ENCODE measurements around the gene PSMD1.
"Not testable (repeated sequence)": the region's sequence is repeated elsewhere in the genome, so short reads cannot be mapped to it uniquely, and the experiment has no call there.

Gene PSMD1

GRCh38 chr2:231196592-231196991 lies 139.9 kb downstream of the PSMD1 start:
- H3K4ac ChIP-seq (ENCODE audit: low read depth, low read length): no peak overlapping the region
- peaks cover 7% of the 10 kb centered on the region for H3K79me1 ChIP-seq (ENCODE audit: low read length)
- WGBS (ENCODE audit: extremely low coverage, insufficient coverage, insufficient read length): no CpG with 5 or more reads among the region's 5 CpGs

GRCh38 chr2:231197196-231197595 lies 140.5 kb downstream of the PSMD1 start:
- H2BK5ac ChIP-seq (ENCODE audit: low read depth, low read length, poor library complexity); H3K27me3 ChIP-seq (ENCODE audit: insufficient read depth, low read length); H3K9me3 ChIP-seq (ENCODE audit: insufficient read depth, low read depth, low read length): not testable (repeated sequence)

More at GRCh38 chr2:231196592-231196991, 139.9 kb downstream of the PSMD1 start:
- no peaks in the 10 kb centered on the region for H3K27me3 ChIP-seq (ENCODE audit: insufficient read depth, low read length)
- H3K9me3 ChIP-seq (ENCODE audit: insufficient read depth, low read depth, low read length): peaks cover 3% of the 10 kb centered on the region
- DNase-seq: no peak
- no peak overlapping the region for H4K12ac ChIP-seq (ENCODE audit: low read depth, low read length)
- no peak overlapping the region for H2BK12ac ChIP-seq (ENCODE audit: low read length)
- no peak overlapping the region for H2AFZ ChIP-seq (ENCODE audit: insufficient read depth, low read length, poor library complexity)
- peaks cover 4% of the 10 kb centered on the region for H3K79me2 ChIP-seq (ENCODE audit: control insufficient read depth, insufficient read depth, low read length, poor library complexity)
- no peak overlapping the region for H2AK5ac ChIP-seq (ENCODE audit: low read length)
- no peaks in the 10 kb centered on the region for H3K36me3 ChIP-seq (ENCODE audit: control insufficient read depth in 1 of 2, insufficient read depth in 2 of 2, low read length in 2 of 2)
- H3K14ac ChIP-seq (ENCODE audit: low read length): no peak overlapping the region
- no peak overlapping the region for H2BK5ac ChIP-seq (ENCODE audit: low read depth, low read length, poor library complexity)
- H3K4me1 ChIP-seq (ENCODE audit: control insufficient read depth in 1 of 2, insufficient read depth in 2 of 2, low read length in 2 of 2): peaks cover 10 to 14% of the 10 kb centered on the region in 2 experiments
- H2BK120ac ChIP-seq (ENCODE audit: insufficient read depth, low read length, poor library complexity): no peak overlapping the region
- no peak overlapping the region for H3K27ac ChIP-seq (ENCODE audit: low read depth, low read length)
- H3K9ac ChIP-seq (ENCODE audit: low read length): no peak overlapping the region
- no peak overlapping the region for H3K4me3 ChIP-seq (ENCODE audit: low read depth, low read length)
- no peak overlapping the region for H4K8ac ChIP-seq (ENCODE audit: low read depth, low read length)
- H3K4me2 ChIP-seq (ENCODE audit: low read length): no peak overlapping the region
- no peak overlapping the region for H3K23ac ChIP-seq (ENCODE audit: low read length)
- no peak overlapping the region for H3K18ac ChIP-seq (ENCODE audit: low read length)
- H4K91ac ChIP-seq (ENCODE audit: low read depth, low read length): no peak overlapping the region

GRCh38 chr2:231197706-231198290 lies 141.1 kb downstream of the PSMD1 start:
- Histone ChIP-seq H4K8ac (ENCODE audit: low read depth, low read length) (peak overlapping the region; percentile 52), H3K9me3 (ENCODE audit: insufficient read depth, low read depth, low read length) (peaks cover 3% of the 10 kb centered on the region), H3K23ac (ENCODE audit: low read length) (no peak overlapping the region), H3K4me3 (ENCODE audit: low read depth, low read length) (peak overlapping the region; percentile 86), H3K4ac (ENCODE audit: low read depth, low read length) (no peak overlapping the region), H2BK5ac (ENCODE audit: low read depth, low read length, poor library complexity) (no peak overlapping the region), H2AFZ (ENCODE audit: insufficient read depth, low read length, poor library complexity) (peak overlapping the region; percentile 59), H3K14ac (ENCODE audit: low read length) (peak overlapping the region; percentile 12), H4K91ac (ENCODE audit: low read depth, low read length) (peak overlapping the region; percentile 63), H3K36me3 (ENCODE audit: control insufficient read depth in 1 of 2, insufficient read depth in 2 of 2, low read length in 2 of 2) (peaks cover 0 to 2% of the 10 kb centered on the region in 2 experiments), H3K27me3 (ENCODE audit: insufficient read depth, low read length) (no peaks in the 10 kb centered on the region), H3K27ac (ENCODE audit: low read depth, low read length) (no peak overlapping the region), H2AK5ac (ENCODE audit: low read length) (no peak overlapping the region), H3K18ac (ENCODE audit: low read length) (peak overlapping the region; percentile 2), H2BK12ac (ENCODE audit: low read length) (no peak overlapping the region), H3K4me2 (ENCODE audit: low read length) (peak overlapping the region; percentile 97), H3K9ac (ENCODE audit: low read length) (peak overlapping the region; percentile 96), H3K79me1 (ENCODE audit: low read length) (peaks cover 7% of the 10 kb centered on the region), H3K4me1 (ENCODE audit: control insufficient read depth in 1 of 2, insufficient read depth in 2 of 2, low read length in 2 of 2) (peaks cover 10 to 14% of the 10 kb centered on the region in 2 experiments), H2BK120ac (ENCODE audit: insufficient read depth, low read length, poor library complexity) (no peak overlapping the region), H4K12ac (ENCODE audit: low read depth, low read length) (peak overlapping the region; percentile 87), H3K79me2 (ENCODE audit: control insufficient read depth, insufficient read depth, low read length, poor library complexity) (peaks cover 4% of the 10 kb centered on the region)
- no peak for DNase-seq
- WGBS (ENCODE audit: extremely low coverage, insufficient coverage, insufficient read length): no CpG with 5 or more reads among the region's 11 CpGs

More at GRCh38 chr2:231197196-231197595, 140.5 kb downstream of the PSMD1 start:
- not testable (repeated sequence) for H3K23ac ChIP-seq (ENCODE audit: low read length); H3K18ac ChIP-seq (ENCODE audit: low read length); H3K4me2 ChIP-seq (ENCODE audit: low read length); H2AK5ac ChIP-seq (ENCODE audit: low read length); H3K4ac ChIP-seq (ENCODE audit: low read depth, low read length); H4K91ac ChIP-seq (ENCODE audit: low read depth, low read length); H2BK120ac ChIP-seq (ENCODE audit: insufficient read depth, low read length, poor library complexity); H3K4me3 ChIP-seq (ENCODE audit: low read depth, low read length); H3K36me3 ChIP-seq (ENCODE audit: control insufficient read depth in 1 of 2, insufficient read depth in 2 of 2, low read length in 2 of 2); H4K8ac ChIP-seq (ENCODE audit: low read depth, low read length); H3K79me2 ChIP-seq (ENCODE audit: control insufficient read depth, insufficient read depth, low read length, poor library complexity); H2AFZ ChIP-seq (ENCODE audit: insufficient read depth, low read length, poor library complexity); H3K27ac ChIP-seq (ENCODE audit: low read depth, low read length); H3K79me1 ChIP-seq (ENCODE audit: low read length); H3K14ac ChIP-seq (ENCODE audit: low read length); DNase-seq; H4K12ac ChIP-seq (ENCODE audit: low read depth, low read length); H3K9ac ChIP-seq (ENCODE audit: low read length); H2BK12ac ChIP-seq (ENCODE audit: low read length)
- H3K4me1 ChIP-seq (ENCODE audit: control insufficient read depth in 1 of 2, insufficient read depth in 2 of 2, low read length in 2 of 2): peaks cover 10 to 14% of the 10 kb centered on the region in 2 experiments
- no CpG with 5 or more reads among the region's 7 CpGs for WGBS (ENCODE audit: extremely low coverage, insufficient coverage, insufficient read length)

GRCh38 chr2:231198291-231199173 lies 141.9 kb downstream of the PSMD1 start, which contains the start of gene ARMC9:
Gene ARMC9, plus strand, starts transcription at chr2:231198631. Its CDS starts 7,608 bp downstream, at chr2:231206239.
- peaks cover 4% of the 10 kb centered on the region for H3K79me2 ChIP-seq (ENCODE audit: control insufficient read depth, insufficient read depth, low read length, poor library complexity)
- peak within 1 kb of the TSS; percentile 87 for H4K12ac ChIP-seq (ENCODE audit: low read depth, low read length)
- peaks cover 10 to 14% of the 10 kb centered on the region in 2 experiments for H3K4me1 ChIP-seq (ENCODE audit: control insufficient read depth in 1 of 2, insufficient read depth in 2 of 2, low read length in 2 of 2)
- peak; percentile 66 to 76 for DNase-seq
- H3K27ac ChIP-seq (ENCODE audit: low read depth, low read length): peak within 1 kb of the TSS; percentile 38
- H3K9me3 ChIP-seq (ENCODE audit: insufficient read depth, low read depth, low read length): peaks cover 3% of the 10 kb centered on the region
- H4K8ac ChIP-seq (ENCODE audit: low read depth, low read length): peak within 1 kb of the TSS; percentile 76
- peak within 1 kb of the TSS; percentile 77 for H2AFZ ChIP-seq (ENCODE audit: insufficient read depth, low read length, poor library complexity)
- no peak within 1 kb of the TSS for H2BK120ac ChIP-seq (ENCODE audit: insufficient read depth, low read length, poor library complexity)
- no CpG with 5 or more reads among the region's 83 CpGs for WGBS (ENCODE audit: extremely low coverage, insufficient coverage, insufficient read length)
- peaks cover 3 to 4% of the 10 kb centered on the region in 2 experiments for H3K36me3 ChIP-seq (ENCODE audit: control insufficient read depth in 1 of 2, insufficient read depth in 2 of 2, low read length in 2 of 2)
- peak within 1 kb of the TSS; percentile 5 for H2BK5ac ChIP-seq (ENCODE audit: low read depth, low read length, poor library complexity)
- H3K23ac ChIP-seq (ENCODE audit: low read length): no peak within 1 kb of the TSS
- H3K14ac ChIP-seq (ENCODE audit: low read length): peak within 1 kb of the TSS; percentile 25
- peaks cover 7% of the 10 kb centered on the region for H3K79me1 ChIP-seq (ENCODE audit: low read length)
- H4K91ac ChIP-seq (ENCODE audit: low read depth, low read length): peak within 1 kb of the TSS; percentile 63
- peak within 1 kb of the TSS; percentile 97 for H3K4me2 ChIP-seq (ENCODE audit: low read length)
- peak within 1 kb of the TSS; percentile 56 for H2BK12ac ChIP-seq (ENCODE audit: low read length)
- no peak within 1 kb of the TSS for H3K4ac ChIP-seq (ENCODE audit: low read depth, low read length)
- H3K18ac ChIP-seq (ENCODE audit: low read length): peak within 1 kb of the TSS; percentile 2
- peak within 1 kb of the TSS; percentile 96 for H3K9ac ChIP-seq (ENCODE audit: low read length)
- peak within 1 kb of the TSS; percentile 86 for H3K4me3 ChIP-seq (ENCODE audit: low read depth, low read length)
- H2AK5ac ChIP-seq (ENCODE audit: low read length): peak within 1 kb of the TSS; percentile 64
- no peaks in the 10 kb centered on the region for H3K27me3 ChIP-seq (ENCODE audit: insufficient read depth, low read length)

Measured in trophoblast cell (in vitro differentiated cells and primary cell).